AG04449 (cell line): ENCODE data around the gene COL19A1.

Source experiments
- CTCF ChIA-PET: fragments of 350-600 bp; formaldehyde crosslinking; extraction: SDS; loops from one replicate; lab custom pipeline; 2021; ENCODE audit warnings: antibody characterized with exemption; lab: Yijun Ruan, JAX
- POLR2A ChIA-PET: fragments of 400-600, 350-600 bp; formaldehyde crosslinking; extraction: SDS; loops from one replicate; lab custom pipeline; 2020; ENCODE audit warnings: antibody characterized with exemption, inconsistent platforms; lab: Yijun Ruan, JAX
- DNase-seq: peaks from one replicate; pipeline ENCODE4 v3.0.0-alpha.2; 2010; ENCODE audit warnings: low read depth, low spot score
- H3K4me3 ChIP-seq: 2 replicates; pipeline ENCODE4 v1.5.1; 2011; ENCODE audit warnings: low read depth, mild to moderate bottlenecking, control low read depth, low read length
- CTCF ChIP-seq: IDR thresholded peaks from one replicate; pipeline ENCODE4 v1.5.1; 2011; ENCODE audit warnings: mild to moderate bottlenecking, moderate library complexity, low read length, control low read depth, inconsistent platforms; ENCODE audit not compliant: insufficient read depth; ENCODE audit errors: missing control alignments

COL19A1 gene

GRCh38 chr6:70099732-70100131 lies 233.4 kb downstream of the COL19A1 start:
- TF ChIP-seq CTCF: no peak
- POLR2A ChIA-PET: no interaction called here
- DNase-seq: no peak
- CTCF ChIA-PET: no interaction called here
- H3K4me3 ChIP-seq: no peak overlapping the region

- ChIA-PET CTCF (interaction anchor here (1.1 kb wide), 1 partner anchor 260 kb away, joined by 3 read pairs; no protein-coding TSS in a partner anchor), POLR2A (no interaction called here)
- peak; percentile 29 for TF ChIP-seq CTCF
These were observed 237.4 kb downstream of the COL19A1 start for GRCh38 chr6:70103798-70104197.

GRCh38 chr6:70107852-70108629 lies 241.7 kb downstream of the COL19A1 start:
- DNase-seq: no peak
- peak; percentile 17 for TF ChIP-seq CTCF
- ChIA-PET CTCF (interaction anchor here (1.0 to 3.9 kb wide), 11 partner anchors 10 to 1471 kb away, joined by 3 to 20 read pairs (median 7); no protein-coding TSS in a partner anchor), POLR2A (no interaction called here)
- no peak overlapping the region for H3K4me3 ChIP-seq

More at GRCh38 chr6:70103798-70104197, 237.4 kb downstream of the COL19A1 start:
- no peak for DNase-seq
- H3K4me3 ChIP-seq: no peak overlapping the region

DNA sequence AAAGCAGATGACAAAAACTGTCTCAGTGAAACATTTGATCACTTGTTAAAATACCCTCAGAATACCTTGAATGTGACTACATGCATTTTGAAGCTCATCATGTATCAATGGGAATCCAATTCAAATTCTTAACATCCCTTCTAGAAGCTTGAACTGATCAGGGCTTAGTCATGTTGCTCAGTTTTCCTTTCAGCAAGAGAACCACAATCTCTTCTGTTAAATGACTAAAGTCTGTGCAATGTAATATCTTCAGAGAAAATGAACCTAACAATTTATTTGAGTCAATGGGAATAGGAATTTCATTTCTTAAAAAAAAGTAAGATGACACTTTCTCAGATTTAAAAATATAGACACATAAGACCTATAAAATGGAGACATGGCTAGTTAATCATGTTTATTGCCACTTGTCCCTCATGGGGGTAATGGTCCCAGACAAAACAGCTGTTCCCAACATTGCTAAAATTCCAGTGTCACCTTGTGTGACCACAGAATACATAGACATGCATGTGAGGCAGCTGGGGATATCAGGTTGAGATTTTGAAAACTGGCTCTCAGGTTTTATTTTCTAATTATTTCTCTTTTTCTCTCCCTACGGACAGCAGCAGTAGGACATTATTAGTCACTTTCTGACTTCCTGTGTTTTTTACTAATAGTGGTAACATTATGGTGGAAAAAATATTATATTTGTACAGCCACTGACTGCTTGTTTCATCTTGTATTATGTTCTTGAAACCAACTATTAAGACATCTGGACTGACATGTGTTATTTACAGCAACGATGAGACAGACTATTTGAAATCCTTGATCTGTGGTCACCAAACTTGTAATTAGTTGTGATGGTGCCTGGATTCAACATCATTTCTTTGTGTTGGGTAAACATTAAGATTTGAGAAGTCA lies 244.0 kb downstream of the COL19A1 start:
- no peak overlapping the region for H3K4me3 ChIP-seq
- no peak for DNase-seq
- ChIA-PET CTCF (interaction anchor here (0.8 to 1.7 kb wide), 3 partner anchors 8 to 1471 kb away, joined by 3 to 4 read pairs (median 3); no protein-coding TSS in a partner anchor), POLR2A (no interaction called here)
- TF ChIP-seq CTCF: no peak

DNA sequence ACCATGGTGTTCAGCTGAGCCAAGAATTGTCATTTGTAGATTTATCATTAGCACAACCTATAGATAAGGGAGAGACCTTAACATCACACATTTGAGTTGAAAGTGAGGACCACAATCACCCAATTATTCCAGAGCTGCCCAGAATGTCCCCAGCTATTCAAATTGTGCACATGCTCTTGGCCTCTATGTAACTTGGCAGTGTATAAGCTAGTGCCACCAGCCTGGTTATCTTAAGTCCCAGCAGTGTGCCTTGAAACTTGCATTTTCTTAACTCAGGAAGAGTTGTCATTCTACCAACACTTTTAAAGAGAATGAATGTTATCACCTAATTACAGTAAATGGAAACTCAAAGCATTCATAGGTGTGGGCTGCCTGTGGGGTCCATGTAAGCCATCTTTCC lies 245.4 kb downstream of the COL19A1 start:
- DNase-seq: no peak
- ChIA-PET CTCF (no interaction called here), POLR2A (no interaction called here)
- no peak for TF ChIP-seq CTCF
- no peak overlapping the region for H3K4me3 ChIP-seq

DNA sequence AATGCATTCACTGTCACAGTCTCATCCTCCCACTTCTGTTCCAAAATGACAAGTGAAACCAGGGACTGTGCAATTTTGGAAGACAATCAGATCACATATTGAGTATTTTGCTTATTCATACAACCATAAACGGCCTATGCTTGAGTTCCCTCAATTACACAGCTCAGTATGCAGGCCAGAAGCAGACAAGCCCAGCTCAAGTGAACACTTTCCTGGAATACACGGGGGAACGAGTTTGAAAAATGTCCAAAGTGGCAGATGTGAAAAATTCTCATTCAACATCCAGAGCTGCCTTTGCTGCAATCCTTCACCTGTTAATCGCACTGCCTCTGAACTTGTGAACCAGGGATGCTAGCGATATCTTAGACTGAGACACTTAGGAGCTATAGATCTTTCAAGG lies 246.4 kb downstream of the COL19A1 start:
- no peak overlapping the region for H3K4me3 ChIP-seq
- ChIA-PET POLR2A (no interaction called here), CTCF (no interaction called here)
- no peak for TF ChIP-seq CTCF
- no peak for DNase-seq
